Neural progenitor cell (in vitro differentiated cells): ENCODE data around the gene CSF1R. TPM values are rescaled to one million over a fixed set of nuclear protein-coding genes. Genes with fewer than 3 reads are reported as not detected.

Experiments used
- DNase-seq: peaks from one replicate; pipeline ENCODE4 v3.0.0-alpha.2; 2016; ENCODE audit warnings: low spot score
- H2AFZ ChIP-seq: fragments of 200-600 bp; sonication (generic); replicated peaks from 2 replicates; pipeline ENCODE4 v1.6.1; 2016; ENCODE audit warnings: antibody characterized with exemption
- H3F3A ChIP-seq: fragments of 200-600 bp; sonication (generic); 2 replicates; pipeline ENCODE4 v1.6.1; 2016; ENCODE audit warnings: antibody characterized with exemption, low read depth
- H3K27ac ChIP-seq: fragments of 200-600 bp; sonication (generic); 2 replicates; pipeline ENCODE4 v1.5.1; 2016; ENCODE audit warnings: mild to moderate bottlenecking
- H3K27me3 ChIP-seq: fragments of 200-600 bp; sonication (generic); 2 replicates; pipeline ENCODE4 v1.6.1; 2016; ENCODE audit warnings: mild to moderate bottlenecking, moderate library complexity
- H3K36me3 ChIP-seq: fragments of 200-600 bp; sonication (generic); 2 replicates; pipeline ENCODE4 v1.5.1; 2016
- H3K4me1 ChIP-seq: fragments of 200-600 bp; sonication (generic); 2 replicates; pipeline ENCODE4 v1.6.1; 2016; ENCODE audit warnings: mixed run types
- H3K4me2 ChIP-seq: fragments of 200-600 bp; sonication (generic); 2 replicates; pipeline ENCODE4 v1.6.1; 2016
- H3K4me3 ChIP-seq: fragments of 200-600 bp; sonication (generic); 2 replicates; pipeline ENCODE4 v1.5.1; 2016
- H3K79me2 ChIP-seq: fragments of 200-600 bp; sonication (generic); 2 replicates; pipeline ENCODE4 v1.6.1; 2016; ENCODE audit warnings: low read depth
- H3K9ac ChIP-seq: fragments of 200-600 bp; sonication (generic); 2 replicates; pipeline ENCODE4 v1.6.1; 2016
- H3K9me3 ChIP-seq: fragments of 200-600 bp; sonication (generic); 2 replicates; pipeline ENCODE4 v1.5.1; 2016; ENCODE audit warnings: low read depth
- H4K20me1 ChIP-seq: fragments of 200-600 bp; sonication (generic); 2 replicates; pipeline ENCODE4 v1.6.1; 2016; ENCODE audit warnings: low read depth
- H3K27ac Mint-ChIP-seq: 3 replicates; pipeline ENCODE4 v1.8.0; 2021; ENCODE audit warnings: mixed read lengths
- H3K27me3 Mint-ChIP-seq: 2 replicates; pipeline ENCODE4 v1.8.0; 2022; ENCODE audit warnings: low read depth, mild to moderate bottlenecking, inconsistent platforms, moderate library complexity, mixed read lengths; ENCODE audit not compliant: insufficient read depth
- H3K36me3 Mint-ChIP-seq: 3 replicates; pipeline ENCODE4 v1.8.0; 2021; ENCODE audit warnings: mixed read lengths
- H3K4me1 Mint-ChIP-seq: 3 replicates; pipeline ENCODE4 v1.8.0; 2021; ENCODE audit warnings: mixed read lengths
- H3K4me3 Mint-ChIP-seq: 3 replicates; pipeline ENCODE4 v1.8.0; 2021; ENCODE audit warnings: mild to moderate bottlenecking, moderate library complexity, mixed read lengths
- H3K9me3 Mint-ChIP-seq: 3 replicates; pipeline ENCODE4 v1.8.0; 2020; ENCODE audit warnings: mixed read lengths
- EZH2 ChIP-seq: fragments of 200-600 bp; sonication (generic); IDR thresholded peaks from 2 replicates; pipeline ENCODE4 v1.6.1; 2017; ENCODE audit warnings: antibody characterized with exemption, mild to moderate bottlenecking, moderate library complexity
- EZH2phosphoT487 ChIP-seq: fragments of 200-600 bp; sonication (generic); IDR thresholded peaks from 2 replicates; pipeline ENCODE4 v1.6.1; 2017; ENCODE audit warnings: antibody characterized with exemption
- total RNA-seq: library from RNA; depleted of rRNA; stranded (reverse); fragments of >200 nt; gene quantifications from 2 replicates; pipeline ENCODE4 v1.2.3, GENCODE V29; 2015; ENCODE audit warnings: low replicate concordance
- TF ChIP-seq, protein P1 (sequence below): fragments of 200-600 bp; sonication (generic); IDR thresholded peaks from 2 replicates; pipeline ENCODE4 v1.5.1; 2017; ENCODE audit warnings: antibody characterized with exemption, mild to moderate bottlenecking

The CSF1R gene
- total RNA-seq, 1 donor from 2014 or later, result not detected

DNA sequence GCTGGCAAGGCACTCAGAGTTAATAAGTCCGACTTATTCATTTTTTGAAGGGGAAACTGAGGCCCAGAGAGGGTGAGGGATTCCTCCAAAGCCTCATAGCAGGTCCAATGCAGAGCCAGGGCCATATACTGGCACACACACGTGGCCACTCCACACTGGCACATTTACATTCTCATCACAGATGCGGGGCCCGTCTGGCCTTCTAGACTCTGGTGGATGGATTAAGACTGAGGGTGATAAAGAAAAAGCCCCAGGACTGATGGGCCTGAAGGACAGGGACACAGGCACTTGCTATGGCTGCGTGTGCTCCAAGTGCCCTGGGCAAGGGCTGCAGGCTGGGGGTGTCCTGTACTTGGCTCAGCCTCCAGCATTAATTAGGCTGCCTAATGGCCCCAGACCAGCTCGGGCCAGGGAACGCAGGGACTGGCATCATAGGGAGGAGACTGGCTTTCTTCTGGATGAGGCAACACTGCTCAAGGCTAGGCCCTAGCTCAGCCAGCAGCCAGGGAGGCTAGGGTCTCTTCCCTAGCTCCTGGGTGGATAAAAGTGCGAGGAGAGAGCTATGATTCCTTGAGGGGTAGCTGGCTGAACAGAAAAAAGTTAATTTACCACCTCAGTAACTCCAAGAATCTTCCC is 28.5 kb upstream of the CSF1R start:
- peak; percentile 1 for DNase-seq
- H3K27me3 ChIP-seq, result no peaks in the 10 kb centered on the region
- no peak overlapping the region for H3K9ac ChIP-seq
- H3K36me3 ChIP-seq, result no peaks in the 10 kb centered on the region
- H3K9me3 ChIP-seq, result no peaks in the 10 kb centered on the region
- H3K9me3 Mint-ChIP-seq, result no peaks in the 10 kb centered on the region
- no peak overlapping the region for H3K27ac Mint-ChIP-seq
- H3K4me2 ChIP-seq, result no peak overlapping the region
- no peak overlapping the region for H3K27ac ChIP-seq
- no peaks in the 10 kb centered on the region for H3K27me3 Mint-ChIP-seq
- no peaks in the 10 kb centered on the region for H3K79me2 ChIP-seq
- no peaks in the 10 kb centered on the region for H4K20me1 ChIP-seq
- TF ChIP-seq, protein P1, sequence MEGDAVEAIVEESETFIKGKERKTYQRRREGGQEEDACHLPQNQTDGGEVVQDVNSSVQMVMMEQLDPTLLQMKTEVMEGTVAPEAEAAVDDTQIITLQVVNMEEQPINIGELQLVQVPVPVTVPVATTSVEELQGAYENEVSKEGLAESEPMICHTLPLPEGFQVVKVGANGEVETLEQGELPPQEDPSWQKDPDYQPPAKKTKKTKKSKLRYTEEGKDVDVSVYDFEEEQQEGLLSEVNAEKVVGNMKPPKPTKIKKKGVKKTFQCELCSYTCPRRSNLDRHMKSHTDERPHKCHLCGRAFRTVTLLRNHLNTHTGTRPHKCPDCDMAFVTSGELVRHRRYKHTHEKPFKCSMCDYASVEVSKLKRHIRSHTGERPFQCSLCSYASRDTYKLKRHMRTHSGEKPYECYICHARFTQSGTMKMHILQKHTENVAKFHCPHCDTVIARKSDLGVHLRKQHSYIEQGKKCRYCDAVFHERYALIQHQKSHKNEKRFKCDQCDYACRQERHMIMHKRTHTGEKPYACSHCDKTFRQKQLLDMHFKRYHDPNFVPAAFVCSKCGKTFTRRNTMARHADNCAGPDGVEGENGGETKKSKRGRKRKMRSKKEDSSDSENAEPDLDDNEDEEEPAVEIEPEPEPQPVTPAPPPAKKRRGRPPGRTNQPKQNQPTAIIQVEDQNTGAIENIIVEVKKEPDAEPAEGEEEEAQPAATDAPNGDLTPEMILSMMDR, result no peak
- TF ChIP-seq EZH2phosphoT487, result no peak
- no peak for TF ChIP-seq EZH2
- H3K4me1 Mint-ChIP-seq, result peaks cover 30% of the 10 kb centered on the region
- H3K4me3 Mint-ChIP-seq, result no peak overlapping the region
- peaks cover 8% of the 10 kb centered on the region for H3F3A ChIP-seq
- H3K4me1 ChIP-seq, result peaks cover 22% of the 10 kb centered on the region
- no peaks in the 10 kb centered on the region for H3K36me3 Mint-ChIP-seq
- no peak overlapping the region for H3K4me3 ChIP-seq
- H2AFZ ChIP-seq, result no peak overlapping the region

DNA sequence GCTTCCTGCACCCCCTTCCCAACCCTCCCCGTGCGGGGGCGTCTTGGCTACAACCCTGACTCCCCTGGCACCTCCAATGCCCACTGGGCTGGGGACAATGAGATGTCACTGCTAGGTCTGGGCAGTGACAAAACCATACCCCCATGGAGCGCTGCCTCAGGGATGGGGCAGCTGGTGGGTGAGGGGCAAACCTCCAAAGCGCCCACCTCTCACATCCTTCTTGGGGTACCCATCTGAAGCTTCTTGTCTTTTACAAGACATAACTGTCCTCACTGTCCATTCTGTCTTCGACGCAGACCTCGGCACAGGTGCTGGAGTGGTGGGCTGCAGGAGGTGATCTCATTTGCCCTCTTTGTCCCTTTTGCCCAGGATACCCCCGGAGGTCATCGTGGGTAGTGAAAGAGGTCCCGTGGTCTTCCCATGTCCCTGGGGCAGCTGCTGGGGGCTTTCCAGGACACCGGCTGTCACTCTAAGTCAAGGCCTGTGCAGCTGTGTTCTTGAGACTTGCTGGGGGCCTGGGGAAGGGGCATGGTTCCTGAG is 27.8 kb upstream of the CSF1R start:
- Mint-ChIP-seq H3K9me3 (no peaks in the 10 kb centered on the region), H3K36me3 (no peaks in the 10 kb centered on the region), H3K27ac (no peak overlapping the region), H3K4me3 (no peak overlapping the region), H3K27me3 (no peaks in the 10 kb centered on the region), H3K4me1 (peaks cover 30% of the 10 kb centered on the region)
- Histone ChIP-seq H3K4me2 (no peak overlapping the region), H3F3A (peaks cover 8% of the 10 kb centered on the region), H3K27ac (no peak overlapping the region), H3K79me2 (no peaks in the 10 kb centered on the region), H4K20me1 (no peaks in the 10 kb centered on the region), H3K27me3 (no peaks in the 10 kb centered on the region), H3K4me3 (no peak overlapping the region), H2AFZ (no peak overlapping the region), H3K4me1 (peaks cover 22% of the 10 kb centered on the region), H3K9ac (no peak overlapping the region), H3K9me3 (no peaks in the 10 kb centered on the region), H3K36me3 (no peaks in the 10 kb centered on the region)
- peak; percentile 2 for DNase-seq
- TF ChIP-seq EZH2, result no peak
- TF ChIP-seq, protein P1, result peak; percentile 22

DNA sequence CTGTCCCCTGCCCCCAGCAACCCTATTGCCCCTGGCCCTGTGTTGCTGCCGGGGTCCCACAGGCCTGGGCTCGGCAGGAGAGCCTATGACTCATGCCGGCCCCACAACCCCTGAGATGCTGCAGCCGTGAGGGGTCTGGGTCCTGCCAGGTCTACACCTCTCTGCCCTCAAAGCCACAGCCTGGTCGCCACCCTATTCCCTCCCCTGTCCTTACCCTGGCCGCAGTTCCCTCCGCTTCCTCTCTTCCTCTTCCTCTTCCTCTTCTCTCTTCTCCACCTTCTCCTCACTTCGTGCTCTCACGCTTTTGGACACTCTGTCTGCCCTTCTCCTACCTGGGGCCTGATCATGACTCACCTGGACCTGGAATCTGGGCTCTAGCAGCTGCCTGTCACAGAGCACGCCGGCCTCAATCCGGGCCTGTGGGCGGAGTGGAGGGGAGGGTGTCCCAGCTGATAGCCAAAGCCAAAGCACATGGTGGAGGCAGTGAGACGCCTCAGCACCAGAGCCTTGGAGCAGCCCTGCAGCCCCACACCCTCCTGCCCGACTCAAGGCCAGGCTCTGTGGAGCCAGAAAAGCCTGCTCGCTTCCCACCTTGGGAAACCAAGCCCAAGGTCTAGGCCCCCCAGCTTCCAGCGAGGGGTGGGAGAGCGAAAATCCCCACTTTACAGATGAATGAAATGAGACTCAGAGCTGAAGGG is 26.8 kb upstream of the CSF1R start:
- H2AFZ ChIP-seq, result no peak overlapping the region
- no peaks in the 10 kb centered on the region for H3K36me3 Mint-ChIP-seq
- peak overlapping the region; percentile 39 for H3K27ac Mint-ChIP-seq
- no peaks in the 10 kb centered on the region for H3K79me2 ChIP-seq
- H3K36me3 ChIP-seq, result no peaks in the 10 kb centered on the region
- H4K20me1 ChIP-seq, result no peaks in the 10 kb centered on the region
- no peak overlapping the region for H3K4me3 Mint-ChIP-seq
- peaks cover 8% of the 10 kb centered on the region for H3F3A ChIP-seq
- peaks cover under 1% of the 10 kb centered on the region for H3K27me3 Mint-ChIP-seq
- no peaks in the 10 kb centered on the region for H3K27me3 ChIP-seq
- no peak overlapping the region for H3K4me3 ChIP-seq
- TF ChIP-seq, protein P1, result no peak
- no peak for TF ChIP-seq EZH2phosphoT487
- TF ChIP-seq EZH2, result no peak
- H3K4me1 Mint-ChIP-seq, result peaks cover 31% of the 10 kb centered on the region
- H3K9ac ChIP-seq, result no peak overlapping the region
- H3K4me2 ChIP-seq, result no peak overlapping the region
- no peaks in the 10 kb centered on the region for H3K9me3 ChIP-seq
- peaks cover 22% of the 10 kb centered on the region for H3K4me1 ChIP-seq
- no peaks in the 10 kb centered on the region for H3K9me3 Mint-ChIP-seq
- DNase-seq, result no peak
- no peak overlapping the region for H3K27ac ChIP-seq
